Liver (tissue), 9 donors: ENCODE data around the gene SNAP25. TPM values are rescaled to one million over a fixed set of nuclear protein-coding genes. Genes with fewer than 3 reads are reported as not detected.

Experiments
- DNase-seq: peaks from one replicate; pipeline ENCODE4 v3.0.0-alpha.2; 2017; ENCODE audit warnings: low spot score
- H3K27ac ChIP-seq, 2 donors: one replicate each; pipeline ENCODE4 v1.7.0; 2013; ENCODE audit warnings: inconsistent platforms in 2 of 2, low read length in 2 of 2, control low read depth in 1 of 2, low read depth in 1 of 2, mild to moderate bottlenecking in 1 of 2
- H3K27me3 ChIP-seq, 4 donors: one replicate each; pipeline versions ENCODE4 v1.6.1 to v1.7.0; 2013; ENCODE audit warnings: low read length in 3 of 4, inconsistent platforms in 1 of 4, mild to moderate bottlenecking in 1 of 4, moderate library complexity in 1 of 4; ENCODE audit not compliant: control insufficient read depth in 4 of 4, insufficient read depth in 4 of 4
- H3K36me3 ChIP-seq, 4 donors: one replicate each; pipeline versions ENCODE4 v1.6.1 to v1.7.0; 2013; ENCODE audit warnings: low read length in 3 of 4, mild to moderate bottlenecking in 3 of 4, low read depth in 1 of 4, moderate library complexity in 1 of 4; ENCODE audit not compliant: control insufficient read depth in 4 of 4, insufficient read depth in 3 of 4
- H3K4me1 ChIP-seq, 4 donors: one replicate each; pipeline versions ENCODE4 v1.6.1 to v1.7.0; 2013; ENCODE audit warnings: low read length in 3 of 4, mild to moderate bottlenecking in 3 of 4, moderate library complexity in 1 of 4; ENCODE audit not compliant: control insufficient read depth in 4 of 4, insufficient read depth in 4 of 4
- H3K4me3 ChIP-seq, 3 donors: one replicate each; pipeline versions ENCODE4 v1.6.1 to v1.7.0; 2013; ENCODE audit warnings: low read length in 3 of 3, control low read depth in 1 of 3, low read depth in 1 of 3, mild to moderate bottlenecking in 1 of 3
- H3K9ac ChIP-seq, 2 donors: one replicate each; pipeline ENCODE4 v1.7.0; 2013; ENCODE audit warnings: low read length in 2 of 2, mild to moderate bottlenecking in 2 of 2, moderate library complexity in 2 of 2, control low read depth in 1 of 2, low read depth in 1 of 2
- H3K9me3 ChIP-seq, 4 donors: one replicate each; pipeline versions ENCODE4 v1.6.1 to v1.7.0; 2013; ENCODE audit warnings: low read length in 3 of 4; ENCODE audit not compliant: control insufficient read depth in 4 of 4
- CTCF ChIP-seq: fragments of 150-350 bp; IDR thresholded peaks from 2 replicates; pipeline ENCODE4 v1.5.1; 2017; ENCODE audit warnings: improper control_type of control experiment, low read depth, low read length; ENCODE audit not compliant: missing input control
- EGR1 ChIP-seq, 2 donors: IDR thresholded peaks; 2 replicates each; pipeline ENCODE4 v1.6.1; 2016 to 2018; ENCODE audit warnings: antibody characterized with exemption in 2 of 2, low read depth in 2 of 2
- FOXA2 ChIP-seq: IDR thresholded peaks from 2 replicates; pipeline ENCODE4 v1.6.1; 2016; ENCODE audit warnings: antibody characterized with exemption
- GABPA ChIP-seq, 2 donors: IDR thresholded peaks in 1 of 2; conservative IDR thresholded peaks in 1 of 2; 2 replicates each; pipeline ENCODE4 v1.6.1; 2016; ENCODE audit warnings: antibody characterized with exemption in 2 of 2, mild to moderate bottlenecking in 1 of 2, moderate library complexity in 1 of 2
- HNF4A ChIP-seq, 2 donors: conservative IDR thresholded peaks; 2 replicates each; pipeline ENCODE4 v1.6.1; 2016; ENCODE audit warnings: antibody characterized with exemption in 2 of 2, mild to moderate bottlenecking in 2 of 2
- HNF4G ChIP-seq: IDR thresholded peaks from 2 replicates; pipeline ENCODE4 v1.6.1; 2016; ENCODE audit warnings: antibody characterized with exemption
- JUND ChIP-seq, 2 donors: IDR thresholded peaks; 2 replicates each; pipeline ENCODE4 v1.6.1; 2016; ENCODE audit warnings: antibody characterized with exemption in 2 of 2
- NR2F2 ChIP-seq: IDR thresholded peaks from 2 replicates; pipeline ENCODE4 v1.6.1; 2016; ENCODE audit warnings: antibody characterized with exemption
- RAD21 ChIP-seq, 2 donors: IDR thresholded peaks; 2 replicates each; pipeline ENCODE4 v1.6.1; 2016; ENCODE audit warnings: antibody characterized with exemption in 2 of 2, mild to moderate bottlenecking in 2 of 2
- SP1 ChIP-seq: IDR thresholded peaks from 2 replicates; pipeline ENCODE4 v1.6.1; 2018; ENCODE audit warnings: antibody characterized with exemption, mild to moderate bottlenecking
- TAF1 ChIP-seq: conservative IDR thresholded peaks from 2 replicates; pipeline ENCODE4 v1.6.1; 2016; ENCODE audit warnings: antibody characterized with exemption, mild to moderate bottlenecking
- YY1 ChIP-seq: IDR thresholded peaks from 2 replicates; pipeline ENCODE4 v1.6.1; 2016; ENCODE audit warnings: antibody characterized with exemption, mild to moderate bottlenecking
- WGBS: extraction: QIAGEN DNeasy Blood & Tissue Kit; methylation state at CpG from one replicate; pipeline ENCODE4 v1.1.7; 2013; 5-methylcytosine and 5-hydroxymethylcytosine counted together
- polyA plus RNA-seq, 2 donors: library from polyadenylated mRNA; stranded (reverse) in 1 of 2; unstranded in 1 of 2; fragments of 200-250 nt in 1 of 2; fragments of >200 nt in 1 of 2; fragmentation: Nextera tagmentation in 1 of 2; extraction: Ambion mirVana in 1 of 2; gene quantifications; one replicate each; pipeline versions ENCODE4 v1.2.1 to v1.2.3, GENCODE V29; 2013 to 2015
- total RNA-seq, 2 donors: library from RNA; depleted of rRNA; stranded (reverse); fragments of >200 nt; gene quantifications; one replicate each; pipeline ENCODE4 v1.2.3, GENCODE V29; 2014
- TF ChIP-seq, protein P1 (sequence below): IDR thresholded peaks from 2 replicates; pipeline ENCODE4 v1.6.1; 2016; ENCODE audit warnings: antibody characterized with exemption
- TF ChIP-seq, protein P2 (sequence below): IDR thresholded peaks from 2 replicates; pipeline ENCODE4 v1.6.1; 2016; ENCODE audit warnings: antibody characterized with exemption
- donor health status: healthy.
- donor health status: healthy.
- donor health status: healthy.
- donor health status: healthy.
- donor health status: healthy.

Gene SNAP25
- total and polyA plus RNA-seq, 4 donors = 0.32 to 2.7 (median 0.56) TPM

DNA sequence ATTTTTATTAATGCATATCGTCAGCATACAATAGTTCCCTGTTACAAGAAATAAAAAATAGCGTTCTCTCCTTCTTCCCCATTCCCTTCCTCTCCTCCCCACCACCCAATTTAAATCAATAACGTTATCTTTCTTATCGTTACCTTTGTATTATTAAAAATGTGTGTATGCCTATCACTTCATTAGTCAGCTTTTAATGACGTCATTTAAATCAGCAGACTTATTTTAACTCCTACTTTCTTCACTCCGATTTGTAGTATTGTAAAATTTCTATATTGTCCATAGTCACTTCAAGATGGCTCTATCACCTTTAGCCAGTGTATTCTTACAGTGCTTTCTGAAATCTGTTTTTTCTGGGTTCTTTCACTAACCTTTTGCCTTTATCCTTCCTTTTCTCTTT, 126.3 kb downstream of the SNAP25 start:
- no peaks in the 10 kb centered on the region for H3K36me3 ChIP-seq
- H3K27me3 ChIP-seq = no peaks in the 10 kb centered on the region
- no peak overlapping the region for H3K4me3 ChIP-seq
- H3K9ac ChIP-seq = no peak overlapping the region
- DNase-seq = no peak
- no peaks in the 10 kb centered on the region for H3K9me3 ChIP-seq
- H3K27ac ChIP-seq = no peak overlapping the region
- TF ChIP-seq JUND (IDR thresholded peaks at IDR 0.05) (no peak), YY1 (no peak), GABPA (IDR thresholded peaks at IDR 0.05 in 1 of 2, conservative IDR thresholded peaks at IDR 0.05 in 1 of 2) (no peak), RAD21 (IDR thresholded peaks at IDR 0.05) (no peak), HNF4G (no peak), CTCF (no peak), EGR1 (IDR thresholded peaks at IDR 0.05; ENCODE audit: low read depth in 2 of 2) (no peak), NR2F2 (no peak), TAF1 (no peak), SP1 (no peak), HNF4A (conservative IDR thresholded peaks at IDR 0.05) (no peak)
- TF ChIP-seq, protein P1, sequence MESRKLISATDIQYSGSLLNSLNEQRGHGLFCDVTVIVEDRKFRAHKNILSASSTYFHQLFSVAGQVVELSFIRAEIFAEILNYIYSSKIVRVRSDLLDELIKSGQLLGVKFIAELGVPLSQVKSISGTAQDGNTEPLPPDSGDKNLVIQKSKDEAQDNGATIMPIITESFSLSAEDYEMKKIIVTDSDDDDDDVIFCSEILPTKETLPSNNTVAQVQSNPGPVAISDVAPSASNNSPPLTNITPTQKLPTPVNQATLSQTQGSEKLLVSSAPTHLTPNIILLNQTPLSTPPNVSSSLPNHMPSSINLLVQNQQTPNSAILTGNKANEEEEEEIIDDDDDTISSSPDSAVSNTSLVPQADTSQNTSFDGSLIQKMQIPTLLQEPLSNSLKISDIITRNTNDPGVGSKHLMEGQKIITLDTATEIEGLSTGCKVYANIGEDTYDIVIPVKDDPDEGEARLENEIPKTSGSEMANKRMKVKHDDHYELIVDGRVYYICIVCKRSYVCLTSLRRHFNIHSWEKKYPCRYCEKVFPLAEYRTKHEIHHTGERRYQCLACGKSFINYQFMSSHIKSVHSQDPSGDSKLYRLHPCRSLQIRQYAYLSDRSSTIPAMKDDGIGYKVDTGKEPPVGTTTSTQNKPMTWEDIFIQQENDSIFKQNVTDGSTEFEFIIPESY = no peak
- TF ChIP-seq, protein P2, sequence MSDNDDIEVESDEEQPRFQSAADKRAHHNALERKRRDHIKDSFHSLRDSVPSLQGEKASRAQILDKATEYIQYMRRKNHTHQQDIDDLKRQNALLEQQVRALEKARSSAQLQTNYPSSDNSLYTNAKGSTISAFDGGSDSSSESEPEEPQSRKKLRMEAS = no peak
- no peaks in the 10 kb centered on the region for H3K4me1 ChIP-seq
- 89% methylated on average over 6 of the region's 6 CpGs for WGBS

GRCh38 chr20:10347086-10347880, 128.7 kb downstream of the SNAP25 start:
- Histone ChIP-seq H3K27me3 (no peaks in the 10 kb centered on the region), H3K9ac (no peak overlapping the region), H3K4me3 (no peak overlapping the region), H3K4me1 (no peaks in the 10 kb centered on the region), H3K27ac (no peak overlapping the region), H3K36me3 (no peaks in the 10 kb centered on the region), H3K9me3 (no peaks in the 10 kb centered on the region)
- 85% methylated on average over 3 of the region's 3 CpGs for WGBS
- no peak for DNase-seq
- no peak for TF ChIP-seq HNF4A (conservative IDR thresholded peaks at IDR 0.05)
- TF ChIP-seq, protein P1 = no peak
- TF ChIP-seq NR2F2 = no peak
- no peak for TF ChIP-seq HNF4G
- no peak for TF ChIP-seq FOXA2
